NCI-H69 (cell line): ENCODE measurements around the gene STUM.
"Not testable (repeated sequence)": the region's sequence is repeated elsewhere in the genome, so short reads cannot be mapped to it uniquely, and the experiment has no call there.

Experiments used
- DNase-seq: peaks from one replicate; lab custom pipeline; 2025; lab: John Stamatoyannopoulos, UW

STUM gene

GRCh38 chr1:226627050-226627755 is 78.6 kb downstream of the STUM start:
- peak; percentile 52 for DNase-seq

DNA sequence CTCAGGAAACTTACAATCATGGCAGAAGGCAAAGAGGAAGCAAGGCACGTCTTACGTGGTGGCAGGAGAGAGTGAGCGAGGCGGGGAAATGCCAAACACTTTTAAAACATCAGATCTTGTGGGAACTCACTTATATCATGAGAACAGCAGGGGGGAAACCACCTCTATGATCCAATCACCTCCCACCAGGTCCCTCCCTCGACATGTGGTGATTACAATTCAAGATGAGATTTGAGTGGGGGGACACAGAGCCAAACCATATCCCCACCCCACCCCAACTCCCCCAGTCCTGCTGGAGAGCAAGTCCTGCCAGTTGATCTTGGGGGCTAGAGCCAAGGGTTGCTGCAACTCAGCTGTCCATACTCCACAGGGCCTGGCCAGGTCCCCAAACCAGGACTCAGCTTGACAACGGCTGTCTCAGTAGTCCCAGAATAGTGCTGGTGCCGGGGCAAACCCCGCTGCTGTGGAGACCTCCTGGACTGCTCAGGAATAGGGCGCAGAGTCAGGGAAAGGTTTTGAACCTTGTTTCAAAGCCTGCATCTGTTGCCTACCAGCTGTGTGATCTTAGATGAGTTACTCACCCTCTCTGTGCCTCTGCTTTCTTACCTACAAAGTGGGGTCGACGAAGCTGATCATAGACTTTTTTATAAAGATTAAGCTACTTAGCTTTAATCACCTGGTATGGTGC is 79.5 kb downstream of the STUM start:
- peak; percentile 52 for DNase-seq

- DNase-seq = peak; percentile 98
Measured at GRCh38 chr1:226628612-226629155, 80.1 kb downstream of the STUM start.

GRCh38 chr1:226629210-226629895 is 80.8 kb downstream of the STUM start:
- DNase-seq = no peak

DNA sequence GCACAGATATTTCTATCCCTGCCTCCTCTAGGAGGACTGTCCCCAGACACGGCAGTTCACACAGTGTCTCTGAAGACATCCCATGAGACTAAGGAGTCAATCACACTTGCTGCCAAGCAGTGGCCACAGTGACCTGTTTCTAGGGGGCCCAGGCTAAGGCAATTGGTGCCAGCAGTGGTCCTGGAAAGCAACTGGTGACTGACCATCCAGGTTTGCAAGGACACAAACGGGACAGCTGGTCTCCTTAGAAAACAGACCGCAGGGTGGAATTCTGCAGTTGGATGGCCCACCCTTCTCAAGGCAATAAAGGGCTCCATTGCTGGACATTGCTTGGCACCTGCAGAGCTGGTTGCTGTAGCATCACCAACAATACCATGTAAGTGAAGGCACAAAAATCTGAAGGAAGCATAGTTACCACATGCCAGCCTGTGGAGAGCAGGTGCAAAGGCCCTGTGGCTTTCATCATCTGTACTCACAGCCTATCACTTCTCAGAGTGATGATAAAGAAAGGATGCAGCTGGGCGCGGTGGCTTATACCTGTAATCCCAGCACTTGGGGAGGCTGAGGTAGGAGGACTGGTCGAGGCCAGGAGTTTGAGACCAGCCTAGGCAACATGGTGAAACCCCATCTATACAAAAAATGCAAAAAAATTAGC is 81.5 kb downstream of the STUM start:
- no peak for DNase-seq

DNA sequence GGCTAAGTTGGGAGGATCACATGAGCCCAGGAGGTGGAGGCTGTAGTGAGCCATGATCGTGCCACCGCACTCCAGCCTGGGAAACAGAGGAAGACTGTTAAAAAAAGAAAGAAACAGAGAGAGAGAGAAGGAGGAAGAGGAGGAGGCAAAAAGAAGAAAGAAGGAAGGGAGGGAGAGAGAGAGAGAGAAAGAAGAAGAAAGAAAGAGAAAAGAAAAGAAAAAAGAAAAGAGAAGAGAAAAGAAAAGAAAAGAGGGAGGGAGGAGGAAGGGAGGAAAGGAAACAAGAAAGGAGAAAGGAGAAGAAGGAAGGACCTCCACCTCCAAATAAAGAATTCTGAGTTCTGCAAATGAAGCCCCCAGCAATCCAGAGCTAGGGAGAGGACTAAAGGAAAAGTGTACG is 82.0 kb downstream of the STUM start:
- no peak for DNase-seq

DNA sequence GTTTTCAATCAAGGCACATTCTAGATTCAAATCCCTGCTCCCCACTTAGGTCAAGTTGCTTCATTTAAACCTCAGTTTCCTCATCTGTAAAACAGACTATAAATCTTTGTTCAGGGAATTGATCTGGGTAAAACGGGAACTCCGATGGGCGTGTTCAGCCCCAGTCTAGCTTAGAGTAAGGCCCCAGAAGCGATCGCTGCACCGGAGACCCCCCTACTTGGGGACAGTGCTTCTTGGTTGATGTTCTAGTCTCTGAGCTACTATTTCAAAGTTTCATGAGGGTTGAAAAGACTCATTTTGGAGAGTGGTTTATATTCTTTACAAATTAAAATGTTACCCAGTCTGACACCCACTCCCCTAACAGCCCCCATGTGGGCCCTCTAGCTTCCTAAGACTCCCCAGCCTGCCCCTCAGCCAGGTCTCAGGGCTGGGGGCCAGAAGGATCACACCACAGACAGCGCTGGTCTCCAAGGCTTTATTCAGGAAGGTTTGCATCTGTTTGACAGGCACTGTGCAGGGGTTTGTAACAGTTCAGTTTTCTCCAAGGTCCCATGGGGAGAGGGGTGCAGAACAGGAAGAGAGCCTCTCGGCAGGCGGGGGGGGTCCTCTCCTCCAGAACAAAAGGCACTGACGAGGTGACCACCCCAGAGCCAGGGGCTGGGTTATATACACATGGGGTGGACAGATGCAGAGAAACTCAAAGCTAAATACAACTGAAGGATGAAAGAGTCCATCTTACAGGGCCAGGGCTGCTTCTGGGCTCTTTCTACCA is 82.9 kb downstream of the STUM start:
- peak; percentile 18 for DNase-seq

GRCh38 chr1:226632169-226632879 is 83.8 kb downstream of the STUM start:
- DNase-seq = peak; percentile 81

DNA sequence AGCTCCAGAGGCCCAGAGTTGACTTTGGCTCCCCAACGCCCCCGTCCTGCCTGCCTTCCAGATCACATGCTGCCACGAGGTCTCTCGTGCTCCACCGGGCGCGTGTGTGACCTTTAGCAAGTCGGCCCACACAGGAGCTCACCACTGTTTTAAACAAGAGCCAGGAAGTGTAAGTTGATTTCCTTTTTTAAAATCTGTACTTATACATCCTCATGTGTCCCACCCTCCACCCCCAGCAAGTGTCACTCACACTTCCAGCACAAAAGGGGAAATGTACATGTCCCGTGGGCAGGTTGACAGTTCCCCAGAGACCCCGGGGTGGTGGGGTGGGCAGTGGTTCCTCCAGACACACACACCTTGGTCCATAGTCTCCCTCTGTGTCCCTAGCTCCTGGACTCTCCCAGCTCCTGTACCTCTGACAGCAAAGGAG is 84.4 kb downstream of the STUM start:
- DNase-seq = no peak

- DNase-seq = no peak
Measured at GRCh38 chr1:226633541-226634165, 85.1 kb downstream of the STUM start.

DNA sequence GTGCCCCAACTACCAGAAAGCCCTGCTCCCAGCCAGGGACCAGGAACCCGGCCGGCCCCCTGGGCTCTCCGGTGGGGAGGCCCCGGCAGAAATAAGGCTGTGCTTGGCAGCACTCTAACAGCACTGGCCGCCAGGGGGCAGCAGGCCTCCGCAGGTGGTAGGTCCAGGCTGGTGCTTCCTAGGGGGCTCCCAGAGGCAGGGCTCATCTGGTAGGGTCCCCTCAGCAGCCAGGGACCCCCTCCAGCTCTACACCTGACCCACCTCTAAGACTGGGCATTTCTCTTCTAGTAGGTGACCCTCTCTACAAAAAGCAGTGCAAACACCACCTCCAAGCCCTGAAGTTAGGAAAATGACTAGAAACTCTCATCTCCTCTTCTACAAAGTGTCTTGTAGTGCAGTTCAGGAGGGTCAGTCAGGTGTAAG is 85.6 kb downstream of the STUM start:
- DNase-seq = peak; percentile 72

GRCh38 chr1:226634611-226635246 is 86.2 kb downstream of the STUM start:
- no peak for DNase-seq

DNA sequence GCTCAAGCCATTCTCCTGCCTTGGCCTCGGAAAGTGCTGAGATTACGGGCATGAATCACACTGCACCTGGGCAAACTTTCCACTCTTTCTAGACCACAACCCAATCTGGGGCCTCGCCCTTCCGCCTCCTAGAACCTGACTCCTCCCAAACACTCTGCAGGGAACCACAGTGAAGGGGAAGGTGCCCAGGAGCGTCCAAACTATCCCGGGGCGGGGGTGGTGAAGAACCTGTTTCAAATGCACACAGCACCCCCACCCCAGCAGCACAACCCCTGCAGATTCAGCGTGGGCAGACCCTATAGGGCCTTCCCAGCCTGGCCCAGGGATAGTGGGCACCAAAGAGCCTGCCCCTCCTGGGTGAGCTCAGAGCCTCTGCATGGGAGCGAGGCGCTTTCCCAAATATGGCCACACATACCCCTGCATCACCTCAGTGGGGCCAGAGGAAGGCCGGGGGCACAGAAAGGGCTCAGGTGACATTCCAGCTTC is 86.9 kb downstream of the STUM start:
- DNase-seq = no peak

GRCh38 chr1:226636847-226637096 is 88.2 kb downstream of the STUM start:
- DNase-seq = no peak

DNA sequence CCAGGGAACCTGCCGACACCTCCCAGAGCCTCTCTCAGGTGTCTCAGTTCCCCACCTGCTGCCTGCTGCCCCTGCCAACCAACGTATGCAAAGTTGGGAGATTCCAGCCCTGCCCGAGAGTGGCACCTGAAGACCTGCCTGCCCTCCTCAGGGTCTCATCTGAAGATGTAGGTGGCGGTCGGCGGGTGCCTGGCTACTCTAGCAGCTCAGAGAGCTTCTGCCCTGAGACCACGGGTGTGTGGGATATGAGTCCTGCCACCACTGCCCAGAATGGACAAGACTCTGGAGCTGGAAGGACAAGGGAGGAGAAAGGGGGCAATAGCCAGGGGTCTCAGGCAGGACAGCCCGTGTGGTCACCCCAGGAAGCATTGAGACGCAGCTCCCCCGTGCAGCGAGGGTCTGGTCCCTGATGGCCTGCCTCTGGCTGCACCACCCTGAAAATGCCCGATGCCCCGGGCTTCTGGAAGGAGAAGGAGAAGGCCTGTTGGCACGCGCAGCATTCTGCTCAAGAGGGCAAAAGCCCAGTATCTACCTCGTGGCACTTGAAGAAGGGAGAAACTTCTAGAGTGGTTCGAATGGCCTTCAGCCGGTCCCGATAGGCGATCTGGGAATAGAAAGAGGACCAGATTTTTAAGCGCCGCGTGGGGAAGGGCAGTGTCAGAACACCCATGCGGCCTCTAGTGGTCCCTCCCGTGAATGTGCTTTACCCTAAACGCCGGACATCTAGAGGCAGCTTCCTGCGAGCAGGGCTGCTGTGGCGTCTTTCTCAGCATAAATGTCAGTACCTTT is 88.8 kb downstream of the STUM start:
- no peak for DNase-seq

- DNase-seq = no peak
Measured at GRCh38 chr1:226638001-226638601, 89.5 kb downstream of the STUM start.

DNA sequence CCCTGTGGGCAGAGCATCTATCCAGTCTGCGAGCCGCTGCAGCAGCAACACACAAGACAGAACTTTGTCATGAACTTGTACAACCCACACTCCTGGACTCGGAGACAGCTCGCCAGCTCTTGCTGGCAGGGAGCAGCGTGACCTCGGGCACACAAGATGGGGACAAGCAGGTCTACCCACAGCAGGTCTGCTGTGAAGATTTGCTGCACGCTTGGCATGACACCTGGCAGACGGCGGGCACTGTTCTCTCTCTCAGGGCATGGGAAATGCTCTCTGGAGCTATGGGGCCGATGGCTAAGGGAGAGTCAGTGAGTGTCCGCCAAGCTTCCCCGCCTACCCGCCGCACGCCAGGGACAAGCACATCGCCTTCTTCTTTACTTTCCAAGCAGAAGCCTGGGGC is 90.0 kb downstream of the STUM start:
- no peak for DNase-seq

DNA sequence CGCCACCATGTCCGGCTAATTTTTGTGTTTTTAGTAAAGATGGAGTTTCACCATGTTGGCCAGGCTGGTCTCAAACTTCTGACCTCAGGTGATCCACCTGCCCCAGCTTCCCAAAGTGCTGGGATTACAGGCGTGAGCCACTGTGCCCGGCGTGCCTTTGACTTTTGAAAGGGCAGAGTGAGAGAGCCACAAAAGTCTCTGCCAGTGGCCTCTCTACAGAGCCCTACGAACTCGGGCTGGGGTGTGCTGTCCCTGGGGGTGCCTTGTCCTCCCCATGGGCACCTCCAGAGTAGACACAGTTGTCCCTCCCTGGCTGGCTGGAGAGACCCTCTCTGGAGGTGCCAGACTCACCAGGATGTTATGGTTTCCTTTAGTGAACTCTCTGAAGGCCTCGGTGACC is 90.6 kb downstream of the STUM start:
- DNase-seq = not testable (repeated sequence)

DNA sequence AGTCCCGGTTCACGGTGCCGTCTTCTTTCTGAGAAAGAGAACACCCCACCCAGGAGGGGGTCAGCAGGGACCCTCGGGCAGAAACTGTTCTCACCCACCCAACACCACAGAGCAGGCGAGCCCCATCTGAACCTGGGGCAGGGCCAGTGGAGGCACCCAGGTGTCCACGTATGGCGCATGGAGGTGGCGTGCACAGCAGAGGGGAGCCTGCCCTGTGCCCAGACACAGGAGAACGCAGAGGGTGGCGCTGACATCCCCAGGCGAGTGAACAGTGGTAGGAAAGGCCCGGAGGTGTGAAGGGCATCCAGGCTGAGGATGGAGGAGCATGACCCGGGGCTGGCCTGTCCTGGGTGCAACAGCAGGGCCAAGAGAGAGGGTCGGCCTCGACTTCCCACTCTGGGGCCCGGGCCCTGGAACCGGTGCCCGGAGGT is 91.1 kb downstream of the STUM start:
- no peak for DNase-seq
